Measurements from ENCODE around the gene FBXO39.
"Not testable (repeated sequence)": the region's sequence is repeated elsewhere in the genome, so short reads cannot be mapped to it uniquely, and the experiment has no call there.

Gene FBXO39

DNA sequence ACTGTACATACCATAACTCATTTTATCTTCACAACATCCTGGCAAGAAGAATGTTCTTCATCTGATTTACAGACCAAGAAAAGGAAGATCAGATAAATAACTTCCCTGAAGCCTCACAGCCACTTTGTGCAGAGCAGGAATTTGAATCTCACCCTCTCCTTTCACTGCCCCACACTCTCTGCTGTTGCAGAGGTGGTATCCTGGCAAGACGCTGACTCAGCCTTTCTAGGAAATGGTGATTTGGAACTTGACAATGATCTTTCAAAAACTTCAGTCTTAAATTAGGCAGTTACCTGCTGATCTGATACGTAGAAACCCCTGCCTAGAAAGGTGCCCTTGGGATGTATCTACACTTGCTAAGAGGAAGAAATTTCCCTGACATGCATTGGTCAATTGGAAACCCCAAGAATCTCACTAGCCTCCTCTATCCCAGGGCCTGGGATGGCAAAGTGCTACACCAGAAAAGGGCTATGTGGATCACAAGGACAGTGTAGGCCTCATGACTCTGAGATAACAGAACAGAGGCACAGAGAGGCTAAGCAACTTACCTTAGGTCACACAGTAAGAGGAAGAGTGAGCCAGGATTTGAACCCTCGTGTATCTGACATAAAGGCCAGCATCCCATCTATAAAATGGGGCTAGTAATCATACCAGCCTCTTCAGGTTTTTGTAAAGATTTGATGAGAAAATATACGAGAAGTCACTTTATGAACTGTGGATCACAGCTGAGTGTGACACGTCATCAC is 17.9 kb downstream of the FBXO39 start:
- DNase-seq: no peak

DNA sequence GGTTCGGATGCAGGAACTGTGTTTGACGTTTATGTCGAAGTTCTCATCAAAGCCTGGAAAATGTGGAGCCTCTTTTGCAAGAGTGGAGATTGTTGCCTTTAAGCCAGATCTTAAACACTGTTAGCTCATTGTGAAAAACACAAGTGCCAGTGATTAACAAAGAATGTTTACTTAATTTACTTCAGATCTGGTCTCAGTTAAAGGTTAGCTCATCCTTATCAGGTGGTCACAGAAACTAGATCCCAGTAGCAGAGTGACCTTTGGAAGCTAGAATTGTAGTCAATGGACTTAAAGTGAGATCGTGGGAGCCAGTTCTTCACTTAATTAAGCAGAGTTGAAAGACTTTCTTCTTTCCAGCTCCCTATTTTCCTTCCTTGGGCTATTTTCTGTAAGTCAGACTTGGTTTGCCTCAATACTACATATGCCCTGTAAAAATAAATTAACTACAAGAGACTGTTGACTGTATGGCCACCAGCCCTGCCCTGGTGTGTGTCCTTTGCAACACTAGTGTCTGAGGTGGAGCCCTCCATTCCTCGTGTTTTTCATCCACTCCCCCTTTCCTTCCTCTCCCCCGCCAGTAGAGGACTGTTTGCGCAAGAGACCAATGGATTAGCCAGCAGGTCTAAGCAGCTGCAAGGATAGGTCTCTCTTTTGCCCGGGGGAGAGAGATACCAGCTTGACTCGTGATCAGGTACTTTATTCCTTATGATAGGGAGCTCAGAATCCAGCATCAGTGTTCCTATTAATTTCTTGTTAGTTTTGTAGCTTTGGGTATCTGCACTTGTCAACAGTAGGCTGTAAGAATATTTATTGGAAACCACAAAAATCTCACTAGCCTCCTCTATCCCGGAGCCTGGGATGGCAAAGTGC is 20.2 kb downstream of the FBXO39 start:
- DNase-seq: no peak

DNA sequence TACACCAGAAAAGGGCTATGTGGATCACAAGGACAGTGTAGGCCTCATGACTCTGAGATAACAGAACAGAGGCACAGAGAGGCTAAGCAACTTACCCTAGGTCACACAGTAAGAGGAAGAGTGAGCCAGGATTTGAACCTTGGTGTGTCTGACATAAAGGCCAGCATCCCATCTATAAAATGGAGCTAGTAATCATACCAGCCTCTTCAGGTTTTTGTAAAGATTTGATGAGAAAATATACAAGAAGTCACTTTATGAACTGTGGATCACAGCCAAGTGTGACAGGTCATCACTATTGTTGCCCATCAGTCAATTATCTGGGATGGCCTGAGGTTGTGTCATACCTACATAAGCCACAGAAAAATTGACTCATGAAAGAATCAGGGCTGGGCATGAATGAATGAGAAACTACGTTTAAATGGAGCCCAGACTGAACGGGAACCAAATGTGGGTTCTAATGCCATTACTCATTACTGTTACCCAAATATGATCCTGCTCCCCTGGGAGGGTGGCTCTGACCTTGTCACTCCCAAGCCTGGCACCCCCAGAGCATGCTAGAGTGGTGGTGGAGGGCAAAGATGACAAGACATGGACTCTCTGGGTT is 21.0 kb downstream of the FBXO39 start:
- no peak for DNase-seq

DNA sequence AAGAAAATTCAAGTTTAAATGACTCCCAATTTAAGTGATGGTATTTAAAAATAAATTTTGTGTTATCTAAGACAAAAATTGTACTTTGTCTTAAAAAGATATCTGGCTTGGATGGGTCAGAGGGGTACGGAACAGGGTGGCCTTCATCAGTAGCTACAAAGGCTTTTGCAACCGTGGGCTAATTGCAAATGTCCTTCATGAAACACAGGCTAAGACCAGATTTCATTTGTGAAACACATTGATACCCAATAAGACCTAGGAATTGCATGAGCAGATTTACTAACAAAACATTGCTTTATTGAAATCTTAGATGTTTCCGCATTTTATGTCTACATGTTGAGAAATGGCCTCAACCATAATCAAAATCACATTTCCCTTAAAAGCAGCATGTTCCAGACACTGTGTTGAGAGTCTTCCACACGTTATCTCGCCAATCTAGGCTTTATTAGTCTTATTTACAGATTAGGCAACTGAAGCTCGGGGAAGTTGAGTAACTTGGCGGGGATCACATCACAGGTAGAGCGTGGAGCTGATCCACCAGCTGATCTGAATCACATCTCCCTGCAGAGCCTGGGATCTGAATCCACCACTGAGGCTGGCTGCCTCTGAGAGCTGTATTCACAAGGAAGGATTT is 21.8 kb downstream of the FBXO39 start:
- no peak for DNase-seq

DNA sequence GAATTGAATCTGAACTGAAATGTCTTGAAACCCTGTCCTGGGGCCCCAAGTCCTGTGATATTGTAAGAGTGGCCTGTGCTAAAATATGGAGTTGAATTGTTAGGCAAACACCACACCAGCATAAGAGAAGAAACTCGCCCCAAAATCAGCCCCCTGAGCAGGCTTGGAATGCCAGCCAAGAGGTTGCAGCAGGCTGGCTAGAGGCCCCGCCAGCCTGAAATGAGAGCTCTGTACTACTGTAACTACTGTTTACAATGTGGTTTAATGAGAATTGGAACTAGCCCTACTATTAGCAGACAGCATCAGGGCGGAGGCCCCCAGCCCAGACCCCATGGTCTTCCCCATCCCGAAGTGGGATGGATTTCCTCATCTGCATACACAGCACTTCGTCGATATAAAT is 23.7 kb downstream of the FBXO39 start:
- no peak for DNase-seq

DNA sequence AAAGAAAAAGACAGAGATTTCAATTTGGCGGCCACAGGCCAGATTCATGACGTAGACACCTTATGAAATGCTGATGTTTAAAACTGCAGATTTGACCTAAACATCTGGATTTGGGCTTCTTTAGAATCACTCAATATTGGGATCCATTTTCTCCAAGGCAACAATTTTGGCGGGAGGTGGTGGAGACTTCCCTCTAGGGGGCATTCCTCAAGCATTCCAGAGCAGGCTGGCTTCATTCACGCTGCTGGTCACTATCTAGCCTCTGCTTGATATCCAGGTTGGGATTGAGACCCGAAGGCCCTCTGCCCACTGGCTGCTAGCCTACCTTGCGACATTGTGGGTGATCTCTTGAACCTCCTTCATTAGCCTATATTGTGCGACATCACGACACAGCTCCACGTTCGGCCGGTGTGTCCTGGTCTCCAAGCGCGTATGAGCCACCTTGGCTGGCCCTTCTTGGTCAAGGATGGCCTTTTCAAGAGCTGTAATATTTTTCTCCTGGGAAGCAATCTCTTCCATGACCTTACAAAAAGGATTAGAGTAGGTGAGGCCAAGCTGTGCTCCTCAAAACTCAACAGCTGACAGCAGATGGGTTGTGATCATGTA is 24.5 kb downstream of the FBXO39 start:
- no peak for DNase-seq

DNA sequence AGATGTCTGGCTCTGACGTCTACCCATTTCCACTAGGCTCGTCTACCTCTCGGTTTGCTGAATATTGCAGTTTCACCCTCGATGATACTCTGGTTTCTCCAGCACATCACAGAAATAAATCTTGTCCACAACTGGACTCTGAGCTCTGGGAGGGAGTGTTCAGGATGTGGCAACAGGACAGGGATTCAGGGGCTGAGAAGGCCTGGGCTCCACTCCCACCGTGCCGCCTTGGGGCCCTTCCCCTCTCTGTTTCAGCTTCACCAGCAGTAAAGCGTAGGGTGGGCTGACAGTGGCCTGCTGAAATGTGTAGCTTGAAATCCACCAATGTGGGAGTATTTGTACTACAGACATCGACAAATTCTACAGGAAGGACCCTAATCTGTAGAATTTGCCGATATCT is 35.5 kb downstream of the FBXO39 start:
- no peak for DNase-seq

DNA sequence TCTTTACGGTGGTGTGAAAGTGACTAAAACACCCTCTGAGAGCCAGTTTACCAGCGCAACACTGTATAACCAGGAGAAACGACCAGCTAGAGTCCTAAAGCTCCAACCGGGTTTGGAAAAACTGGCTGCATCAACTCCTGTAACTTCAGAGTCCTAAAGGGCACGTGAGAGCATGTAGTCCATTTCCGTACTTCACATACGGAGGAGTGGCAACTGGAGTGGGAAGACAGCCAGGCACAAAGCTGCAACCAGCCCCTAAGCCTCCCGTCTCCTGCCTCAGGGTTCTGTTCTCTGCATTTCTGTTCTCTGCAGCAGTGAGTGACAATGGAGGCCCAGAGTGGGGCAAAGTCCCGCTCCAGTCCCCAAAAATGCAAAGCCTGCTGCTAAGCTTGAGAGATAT is 36.3 kb downstream of the FBXO39 start:
- DNase-seq: no peak

DNA sequence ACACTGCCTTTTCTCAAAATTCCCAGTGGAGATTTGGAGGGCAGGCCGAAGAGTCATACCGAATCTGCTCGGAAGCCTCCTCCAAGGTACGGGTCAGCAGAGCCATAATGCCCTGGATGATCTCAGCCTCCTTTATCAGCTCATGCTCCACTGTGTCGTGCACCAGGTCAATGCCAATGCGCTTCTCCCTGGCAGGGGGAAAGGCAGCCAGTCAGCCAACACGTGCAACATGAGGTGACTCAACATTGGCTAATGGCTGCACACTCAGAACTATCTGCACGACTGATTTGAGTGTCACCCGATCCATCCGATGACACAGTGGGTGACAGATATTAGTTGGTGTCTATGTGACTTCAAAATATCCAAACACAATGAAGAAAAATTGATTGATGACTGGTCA is 39.8 kb downstream of the FBXO39 start:
- no peak for DNase-seq

DNA sequence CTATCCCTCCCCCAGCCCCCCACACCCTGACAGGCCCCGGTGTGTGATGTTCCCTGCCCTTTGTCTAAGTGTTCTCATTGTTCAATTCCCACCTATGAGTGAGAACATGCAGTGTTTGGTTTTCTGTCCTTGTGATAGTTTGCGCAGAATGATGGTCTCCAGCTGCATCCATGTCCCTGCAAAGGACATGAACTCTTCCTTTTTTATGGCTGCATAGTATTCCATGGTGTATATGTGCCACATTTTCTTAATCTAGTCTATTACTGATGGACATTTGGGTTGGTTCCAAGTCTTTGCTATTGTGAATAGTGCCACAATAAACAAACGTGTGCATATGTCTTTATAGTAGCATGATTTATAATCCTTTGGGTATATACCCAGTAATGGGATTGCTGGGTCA is 40.4 kb downstream of the FBXO39 start:
- DNase-seq: not testable (repeated sequence)

DNA sequence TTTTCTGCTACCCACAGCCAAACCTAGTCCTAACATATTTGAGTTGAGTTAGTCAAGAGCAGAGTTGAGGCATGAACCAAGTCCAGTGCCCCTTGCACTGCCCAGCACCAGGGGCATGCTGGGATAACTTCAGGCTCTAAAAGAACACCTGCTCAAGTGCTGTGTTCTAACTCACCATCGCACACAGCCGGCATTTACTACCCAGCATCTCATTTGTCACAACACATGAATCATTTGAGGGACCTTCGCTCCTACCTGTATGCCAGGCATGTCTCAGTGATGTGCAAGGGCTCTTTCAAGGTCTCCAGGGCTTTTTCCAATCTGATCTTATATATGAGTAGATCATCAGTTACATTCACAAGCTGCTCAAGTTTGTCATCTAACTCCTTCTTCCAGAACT is 42.9 kb downstream of the FBXO39 start:
- no peak for DNase-seq

DNA sequence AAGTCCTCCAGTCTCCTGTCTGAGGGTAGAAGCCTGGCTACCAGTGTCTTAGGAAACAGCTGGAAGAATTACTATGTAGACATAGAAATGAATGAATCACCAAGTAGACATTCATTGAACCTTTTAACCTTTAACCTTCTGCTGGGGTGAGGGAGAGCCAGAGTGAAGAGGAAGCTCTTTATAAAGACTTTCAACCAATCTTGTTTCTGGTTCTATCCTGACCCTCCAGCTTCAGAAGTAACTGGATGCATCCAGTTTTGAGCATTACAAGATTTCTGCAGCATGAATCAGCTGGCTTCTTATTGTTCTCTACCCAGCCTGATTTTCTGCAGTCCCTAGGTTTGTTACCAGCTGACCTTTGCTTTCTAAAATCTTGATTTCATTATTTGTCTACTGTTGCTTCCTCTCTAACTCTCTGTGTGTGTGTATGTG is 47.0 kb downstream of the FBXO39 start:
- no peak for DNase-seq

DNA sequence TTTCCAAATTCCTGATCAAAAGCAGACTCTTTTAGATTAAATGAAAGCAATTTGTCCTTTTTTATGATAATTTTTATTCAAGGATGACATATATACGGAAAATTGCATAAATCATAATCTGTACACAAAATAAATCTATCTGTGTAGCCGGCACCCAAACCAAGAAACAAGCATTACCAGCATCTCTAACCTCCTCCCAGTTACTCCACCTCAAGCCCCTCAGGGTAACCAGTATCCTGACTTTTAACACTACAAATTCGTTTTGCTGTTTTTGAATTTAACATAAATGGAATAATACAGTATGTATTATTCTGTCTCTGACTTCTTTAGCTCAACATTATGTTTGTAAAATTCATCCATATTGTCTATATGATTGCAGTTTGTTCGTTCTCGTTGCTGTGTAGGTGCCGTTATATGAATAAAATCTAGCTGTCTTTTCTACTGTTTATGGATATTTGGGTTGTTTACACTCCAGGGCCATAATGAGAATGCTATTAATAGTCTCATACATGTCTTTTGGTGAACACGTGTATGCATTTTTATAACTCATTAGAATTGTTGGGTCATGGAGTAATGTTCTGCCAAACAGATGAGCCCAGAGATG is 54.5 kb downstream of the FBXO39 start:
- no peak for DNase-seq

DNA sequence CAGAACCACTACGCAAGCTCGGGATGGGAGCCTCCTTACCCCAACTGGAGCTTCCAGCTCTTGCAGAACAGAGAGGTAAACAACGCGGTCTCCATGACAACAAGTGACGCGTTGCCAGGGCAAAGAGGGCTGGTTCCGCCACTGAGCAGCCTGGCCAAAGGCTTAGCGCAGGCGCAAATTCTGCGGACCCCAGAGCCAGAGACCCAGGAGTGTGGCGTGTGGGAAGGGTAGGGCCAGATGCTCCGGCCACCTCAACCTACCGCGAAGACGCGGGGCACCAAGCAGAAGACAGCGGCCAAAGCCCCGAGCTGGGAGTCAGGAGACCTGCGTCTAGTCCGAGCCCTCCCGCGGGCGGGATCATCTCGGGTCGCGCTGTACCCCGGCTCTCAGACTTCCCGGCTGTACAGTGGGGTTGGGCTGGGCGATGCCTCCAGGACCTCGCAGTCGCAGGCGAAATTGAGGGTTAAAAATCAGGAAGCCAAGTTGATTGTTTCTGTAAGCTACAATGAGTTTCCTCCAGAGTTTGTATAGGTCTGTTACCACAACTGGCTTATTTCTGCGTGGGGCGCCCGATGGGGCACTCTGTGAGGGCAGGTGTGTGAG is 55.7 kb downstream of the FBXO39 start, which contains the start of gene TEKT1:
Gene TEKT1 (minus strand): TSS at position 69 of the 603 bp plus-strand sequence. CDS start 1,353 bp downstream, outside the sequence.
- peak; percentile 36 to 63 for DNase-seq
